Endodermal cell (in vitro differentiated cells): ENCODE data around the gene RIMS3. TPM values are rescaled to one million over a fixed set of nuclear protein-coding genes. Genes with fewer than 3 reads are reported as not detected.
"Not testable (repeated sequence)": the region's sequence is repeated elsewhere in the genome, so short reads cannot be mapped to it uniquely, and the experiment has no call there.

Experiments used
- DNase-seq: peaks from one replicate; pipeline ENCODE4 v3.0.0-alpha.2; 2017
- H3K27ac ChIP-seq: 2 replicates; pipeline ENCODE4 v1.5.1; 2013; ENCODE audit warnings: mild to moderate bottlenecking, low read depth, low read length, moderate library complexity
- H3K27me3 ChIP-seq: 2 replicates; pipeline ENCODE4 v1.6.1; 2013; ENCODE audit warnings: mild to moderate bottlenecking, low read length, moderate library complexity; ENCODE audit not compliant: insufficient read depth, control insufficient read depth, poor library complexity, severe bottlenecking
- H3K36me3 ChIP-seq: 2 replicates; pipeline ENCODE4 v1.7.0; 2013; ENCODE audit warnings: mild to moderate bottlenecking, low read length, moderate library complexity; ENCODE audit not compliant: control insufficient read depth, insufficient read depth
- H3K4me1 ChIP-seq: one replicate; pipeline ENCODE4 v1.7.0; 2013; ENCODE audit warnings: low read length; ENCODE audit not compliant: control insufficient read depth, insufficient read depth
- H3K4me3 ChIP-seq: 2 replicates; pipeline ENCODE4 v1.5.1; 2013; ENCODE audit warnings: mild to moderate bottlenecking, low read length, moderate library complexity
- H3K9ac ChIP-seq: 2 replicates; pipeline ENCODE4 v1.6.1; 2013; ENCODE audit warnings: mild to moderate bottlenecking, low read length, moderate library complexity; ENCODE audit not compliant: poor library complexity, severe bottlenecking; ENCODE audit errors: extremely low read depth
- H3K9me3 ChIP-seq: 2 replicates; pipeline ENCODE4 v1.6.1; 2013; ENCODE audit warnings: mild to moderate bottlenecking, low read length, moderate library complexity; ENCODE audit not compliant: control insufficient read depth
- H3K27ac Mint-ChIP-seq: 2 replicates; pipeline ENCODE4 v1.8.0; 2020; ENCODE audit warnings: mixed read lengths
- H3K27me3 Mint-ChIP-seq: 2 replicates; pipeline ENCODE4 v1.8.0; 2021; ENCODE audit warnings: mild to moderate bottlenecking, mixed read lengths; ENCODE audit not compliant: insufficient read depth
- H3K36me3 Mint-ChIP-seq: 2 replicates; pipeline ENCODE4 v1.8.0; 2020; ENCODE audit warnings: low read depth, mixed read lengths
- H3K4me1 Mint-ChIP-seq: 2 replicates; pipeline ENCODE4 v1.8.0; 2020; ENCODE audit warnings: mixed read lengths
- H3K4me3 Mint-ChIP-seq: 2 replicates; pipeline ENCODE4 v1.8.0; 2020; ENCODE audit warnings: mild to moderate bottlenecking, moderate library complexity, mixed read lengths
- H3K9me3 Mint-ChIP-seq: 2 replicates; pipeline ENCODE4 v1.8.0; 2020; ENCODE audit warnings: mild to moderate bottlenecking, mixed read lengths
- CTCF ChIP-seq: fragments of 200-600 bp; sonication (generic); conservative IDR thresholded peaks from 2 replicates; pipeline ENCODE4 v1.5.0; 2021; ENCODE audit warnings: antibody characterized with exemption, mild to moderate bottlenecking
- WGBS, 2 experiments: methylation state at CpG; one replicate each; pipeline versions ENCODE4 v1.1.5 to v1.1.7; 2013; ENCODE audit warnings: missing lambda C conversion rate in 2 of 2, mixed read lengths in 1 of 2; ENCODE audit not compliant: insufficient coverage in 1 of 2, insufficient read length in 1 of 2; 5-methylcytosine and 5-hydroxymethylcytosine counted together
- total RNA-seq, 2 donors: library from RNA; stranded (reverse); fragmentation: NEBNext Ultra II Directional in 1 of 2; extraction: Animal tissue kit (Norgen Biotek cat#: 25700) in 1 of 2; gene quantifications; 2 replicates in 1 of 2; 3 replicates in 1 of 2; pipeline ENCODE4 v1.2.1, GENCODE V29; 2021

The RIMS3 gene
- total RNA-seq, 2 donors from 2014 or later, result 8.0 to 12.0 TPM

DNA sequence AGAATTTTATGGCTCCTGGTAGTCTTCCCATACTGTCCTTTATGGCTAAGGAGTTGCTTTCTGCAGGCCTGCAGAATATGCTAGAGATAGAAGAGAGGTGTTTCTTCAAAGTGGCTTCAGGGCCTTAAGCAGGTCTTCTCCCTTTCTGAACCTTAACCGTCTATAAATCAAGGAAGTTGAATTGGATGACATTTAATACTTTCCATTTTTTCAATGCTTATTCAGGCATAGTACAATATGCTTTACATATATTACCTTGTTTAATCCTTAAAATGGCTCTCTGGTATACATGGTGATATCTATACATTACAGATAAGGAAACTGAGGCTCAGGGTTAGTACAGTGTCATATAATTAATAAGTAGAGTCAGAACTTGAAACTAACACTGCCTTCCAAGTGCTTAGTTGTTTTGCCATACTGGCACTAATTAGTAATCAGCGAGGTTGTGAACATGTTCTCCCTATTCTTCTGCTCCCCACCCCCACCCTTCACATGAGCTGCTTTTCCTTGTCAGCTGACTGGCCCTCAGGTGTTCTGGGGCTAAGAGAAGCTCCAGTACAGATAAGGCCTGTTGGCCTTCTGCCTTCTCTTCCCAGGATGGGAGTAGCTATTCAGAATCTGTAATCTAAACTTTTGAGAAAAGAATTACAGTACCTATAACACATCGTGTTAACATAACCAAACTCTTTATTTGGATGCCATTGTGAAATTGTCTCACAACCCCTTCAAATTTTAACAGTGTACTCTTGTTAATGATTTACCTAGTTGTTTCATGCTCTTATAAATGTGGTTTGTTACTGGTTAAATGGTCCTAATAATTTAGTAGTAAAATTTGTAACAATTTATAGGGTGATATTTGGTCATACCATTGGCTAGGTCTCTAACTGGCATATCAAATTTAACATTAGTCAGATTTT, 39.6 kb upstream of the RIMS3 start:
- peaks cover 20% of the 10 kb centered on the region for H3K4me1 Mint-ChIP-seq
- no peak for DNase-seq
- WGBS, 2 experiments, result 94 to 100% methylated on average over 2 to 3 of the region's 3 CpGs
- H3K36me3 Mint-ChIP-seq, result no peaks in the 10 kb centered on the region
- H3K4me1 ChIP-seq, result peaks cover 9% of the 10 kb centered on the region
- H3K4me3 Mint-ChIP-seq, result no peak overlapping the region
- H3K4me3 ChIP-seq, result no peak overlapping the region
- no peak overlapping the region for H3K27ac Mint-ChIP-seq
- H3K27me3 ChIP-seq, result no peaks in the 10 kb centered on the region
- no peak overlapping the region for H3K9ac ChIP-seq
- no peak overlapping the region for H3K27ac ChIP-seq
- no peaks in the 10 kb centered on the region for H3K36me3 ChIP-seq
- no peaks in the 10 kb centered on the region for H3K9me3 Mint-ChIP-seq
- no peak for TF ChIP-seq CTCF
- H3K9me3 ChIP-seq, result no peaks in the 10 kb centered on the region
- H3K27me3 Mint-ChIP-seq, result no peaks in the 10 kb centered on the region

GRCh38 chr1:40703316-40703715, 37.8 kb upstream of the RIMS3 start:
- H3K27ac Mint-ChIP-seq, result no peak overlapping the region

DNA sequence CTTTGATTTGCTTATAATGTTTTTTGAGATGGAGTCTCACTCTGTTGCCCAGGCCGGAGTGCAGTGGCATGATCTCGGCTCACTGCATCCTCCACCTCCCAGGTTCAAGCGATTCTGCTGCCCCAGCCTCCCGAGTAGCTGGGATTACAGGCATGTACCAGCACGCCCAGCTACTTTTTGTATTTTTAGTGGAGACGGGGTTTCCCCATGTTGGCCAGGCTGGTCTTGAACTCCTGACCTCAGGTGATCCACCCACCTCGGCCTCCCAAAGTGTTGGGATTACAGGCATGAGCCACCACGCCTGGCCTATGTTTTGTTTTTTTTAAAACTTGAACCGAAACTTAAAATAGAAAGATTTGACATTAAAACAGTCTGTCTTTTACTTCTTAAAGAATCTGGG, 37.3 kb upstream of the RIMS3 start:
- H3K4me1 Mint-ChIP-seq, result peaks cover 15% of the 10 kb centered on the region
- H3K27ac Mint-ChIP-seq, H3K4me3 ChIP-seq, H3K9ac ChIP-seq, H3K27ac ChIP-seq, H3K4me1 ChIP-seq, H3K36me3 ChIP-seq, H3K4me3 Mint-ChIP-seq, DNase-seq, H3K27me3 ChIP-seq, H3K9me3 Mint-ChIP-seq, H3K27me3 Mint-ChIP-seq, H3K9me3 ChIP-seq, H3K36me3 Mint-ChIP-seq: not testable (repeated sequence)
- WGBS, 2 experiments, result 78 to 94% methylated on average over 4 to 9 of the region's 9 CpGs

More at GRCh38 chr1:40703316-40703715, 37.8 kb upstream of the RIMS3 start:
- Mint-ChIP-seq H3K27me3 (no peaks in the 10 kb centered on the region), H3K36me3 (no peaks in the 10 kb centered on the region), H3K4me1 (peaks cover 16% of the 10 kb centered on the region), H3K4me3 (no peak overlapping the region), H3K9me3 (no peaks in the 10 kb centered on the region)
- Histone ChIP-seq H3K27me3 (no peaks in the 10 kb centered on the region), H3K36me3 (no peaks in the 10 kb centered on the region), H3K9ac (no peak overlapping the region), H3K27ac (no peak overlapping the region), H3K9me3 (no peaks in the 10 kb centered on the region), H3K4me1 (peaks cover 9% of the 10 kb centered on the region), H3K4me3 (no peak overlapping the region)
- WGBS, 2 experiments, result 100% methylated on average over 2 to 3 of the region's 3 CpGs
- no peak for TF ChIP-seq CTCF
- DNase-seq, result no peak
